H1 (cell line): ENCODE data around the gene FSIP1. TPM values are rescaled to one million over a fixed set of nuclear protein-coding genes. Genes with fewer than 3 reads are reported as not detected.

Experiments used
- CTCF ChIA-PET: fragments of 300-600 bp; sonication (Branson Sonifier 250); formaldehyde crosslinking; loops from one replicate; lab custom pipeline; 2021; ENCODE audit not compliant: partially characterized antibody; lab: Charles Lee
- POLR2A ChIA-PET: fragments of 300-600 bp; sonication (Branson Sonifier 250); formaldehyde crosslinking; loops from one replicate; lab custom pipeline; 2021; ENCODE audit warnings: inconsistent platforms; ENCODE audit not compliant: partially characterized antibody; lab: Charles Lee
- DNase-seq, 2 experiments: peaks; one replicate each; pipeline versions ENCODE4 v3.0.0 to v3.0.0-alpha.2; 2010 to 2022; ENCODE audit warnings: low spot score in 2 of 2, low read depth in 1 of 2, mixed read lengths in 1 of 2
- FAIRE-seq: peaks from 2 replicates; lab custom pipeline; 2011; peaks lifted over from hg19 to GRCh38; lab: Jason Lieb, UNC
- H2AFZ ChIP-seq: 2 replicates; pipeline ENCODE4 v1.8.1; 2012; ENCODE audit warnings: low read length, inconsistent platforms
- H2AK5ac ChIP-seq: 2 replicates; pipeline ENCODE4 v1.6.1; 2013; ENCODE audit warnings: low read depth, low read length
- H2BK120ac ChIP-seq: replicated peaks from 2 replicates; pipeline ENCODE3; 2013; ENCODE audit warnings: low read depth, low read length, inconsistent platforms
- H2BK12ac ChIP-seq: 2 replicates; pipeline ENCODE4 v1.6.1; 2013; ENCODE audit warnings: low read depth, low read length
- H2BK15ac ChIP-seq: 2 replicates; pipeline ENCODE4 v1.6.1; 2013; ENCODE audit warnings: low read length
- H2BK20ac ChIP-seq: 2 replicates; pipeline ENCODE4 v1.6.1; 2013; ENCODE audit warnings: low read length
- H2BK5ac ChIP-seq: 2 replicates; pipeline ENCODE4 v1.6.1; 2013; ENCODE audit warnings: low read depth, low read length
- H3K14ac ChIP-seq: 2 replicates; pipeline ENCODE4 v1.6.1; 2013; ENCODE audit warnings: inconsistent platforms; ENCODE audit not compliant: insufficient read length
- H3K18ac ChIP-seq: 2 replicates; pipeline ENCODE4 v1.6.1; 2013; ENCODE audit warnings: low read length; ENCODE audit errors: extremely low read depth
- H3K23ac ChIP-seq: 2 replicates; pipeline ENCODE4 v1.6.1; 2013; ENCODE audit warnings: inconsistent platforms; ENCODE audit not compliant: insufficient read length
- H3K23me2 ChIP-seq: 2 replicates; pipeline ENCODE4 v1.6.1; 2013; ENCODE audit warnings: low read depth, low read length
- H3K27ac ChIP-seq: 2 replicates; pipeline ENCODE4 v1.6.1; 2011; ENCODE audit warnings: low read depth, low read length, inconsistent platforms
- H3K27me3 ChIP-seq, 4 experiments: replicated peaks in 1 of 4; 1 replicate in 1 of 4; 2 replicates in 3 of 4; pipeline versions ENCODE4 v1.6.1 to v1.8.1; 2011 to 2013; ENCODE audit warnings: low read length in 3 of 4, mild to moderate bottlenecking in 3 of 4, inconsistent platforms in 2 of 4, mixed read lengths in 2 of 4, moderate library complexity in 1 of 4; ENCODE audit not compliant: control insufficient read depth in 3 of 4, insufficient read depth in 3 of 4; ENCODE audit errors: extremely low read depth in 1 of 4
- H3K36me3 ChIP-seq, 4 experiments: 2 replicates each; pipeline versions ENCODE4 v1.6.1 to v1.8.1; 2011 to 2013; ENCODE audit warnings: mild to moderate bottlenecking in 4 of 4, low read length in 3 of 4, moderate library complexity in 2 of 4, control low read depth in 1 of 4, inconsistent platforms in 1 of 4; ENCODE audit not compliant: insufficient read depth in 4 of 4, control insufficient read depth in 2 of 4
- H3K4ac ChIP-seq: replicated peaks from 2 replicates; pipeline ENCODE3; 2013; ENCODE audit warnings: low read length, low read depth, mixed read lengths, inconsistent platforms; ENCODE audit not compliant: insufficient read length
- H3K4me1 ChIP-seq, 4 experiments: replicated peaks in 1 of 4; 1 replicate in 1 of 4; 2 replicates in 3 of 4; pipeline versions ENCODE4 v1.6.1 to v1.8.1; 2011 to 2013; ENCODE audit warnings: low read length in 3 of 4, inconsistent platforms in 2 of 4, mixed read lengths in 1 of 4; ENCODE audit not compliant: insufficient read depth in 4 of 4, control insufficient read depth in 3 of 4
- H3K4me2 ChIP-seq, 2 experiments: 2 replicates each; pipeline versions ENCODE4 v1.6.1 to v1.8.1; 2011 to 2013; ENCODE audit warnings: low read depth in 2 of 2, low read length in 2 of 2, control low read depth in 1 of 2, inconsistent platforms in 1 of 2, mild to moderate bottlenecking in 1 of 2; ENCODE audit not compliant: insufficient read depth in 1 of 2
- H3K4me3 ChIP-seq, 4 experiments: fragments of 200-600, 300-600 bp in 1 of 4; sonication (generic), shearing (Covaris generic), sonication (Bioruptor Twin) in 1 of 4; 2 replicates each; pipeline versions ENCODE4 v1.5.1 to v1.8.1; 2011 to 2016; ENCODE audit warnings: low read length in 4 of 4, low read depth in 3 of 4, control low read depth in 2 of 4, inconsistent platforms in 2 of 4, mild to moderate bottlenecking in 2 of 4, mixed read lengths in 1 of 4, moderate library complexity in 1 of 4; ENCODE audit not compliant: insufficient read depth in 2 of 4; ENCODE audit errors: extremely low read depth in 1 of 4
- H3K56ac ChIP-seq: replicated peaks from 2 replicates; pipeline ENCODE3; 2013; ENCODE audit warnings: low read depth, mild to moderate bottlenecking, mixed read lengths, low read length, inconsistent platforms; ENCODE audit not compliant: insufficient read length
- H3K79me1 ChIP-seq: 2 replicates; pipeline ENCODE4 v1.6.1; 2013; ENCODE audit warnings: low read depth, low read length, control low read depth
- H3K79me2 ChIP-seq, 2 experiments: 2 replicates each; pipeline versions ENCODE4 v1.6.1 to v1.8.1; 2012 to 2013; ENCODE audit warnings: low read length in 2 of 2, mild to moderate bottlenecking in 2 of 2, inconsistent platforms in 1 of 2; ENCODE audit not compliant: insufficient read depth in 2 of 2, control insufficient read depth in 1 of 2
- H3K9ac ChIP-seq, 4 experiments: replicated peaks in 1 of 4; 1 replicate in 1 of 4; 2 replicates in 3 of 4; pipeline versions ENCODE4 v1.6.1 to v1.8.1; 2011 to 2013; ENCODE audit warnings: low read depth in 3 of 4, low read length in 3 of 4, control low read depth in 2 of 4, mild to moderate bottlenecking in 2 of 4, moderate library complexity in 2 of 4, inconsistent platforms in 1 of 4; ENCODE audit errors: extremely low read depth in 1 of 4
- H3K9me3 ChIP-seq, 2 experiments: 2 replicates each; pipeline versions ENCODE4 v1.6.1 to v1.8.1; 2012 to 2013; ENCODE audit warnings: mild to moderate bottlenecking in 2 of 2, moderate library complexity in 2 of 2, control low read depth in 1 of 2, inconsistent platforms in 1 of 2, low read depth in 1 of 2, low read length in 1 of 2, mixed read lengths in 1 of 2; ENCODE audit not compliant: insufficient read depth in 2 of 2
- H4K20me1 ChIP-seq, 2 experiments: replicated peaks in 1 of 2; 2 replicates each; pipeline versions ENCODE3 to v1.8.1; 2011 to 2013; ENCODE audit warnings: inconsistent platforms in 2 of 2, low read length in 2 of 2, mild to moderate bottlenecking in 1 of 2; ENCODE audit not compliant: insufficient read depth in 2 of 2, control insufficient read depth in 1 of 2
- H4K5ac ChIP-seq: 2 replicates; pipeline ENCODE4 v1.6.1; 2013; ENCODE audit warnings: low read length, low read depth, mixed read lengths, inconsistent platforms; ENCODE audit not compliant: insufficient read length
- H4K8ac ChIP-seq: 2 replicates; pipeline ENCODE4 v1.8.0; 2013; ENCODE audit warnings: mild to moderate bottlenecking, moderate library complexity, low read length, inconsistent platforms; ENCODE audit not compliant: insufficient read depth; ENCODE audit errors: extremely low read depth
- H4K91ac ChIP-seq: replicated peaks from 2 replicates; pipeline ENCODE3; 2013; ENCODE audit warnings: low read length, mixed read lengths, inconsistent platforms; ENCODE audit not compliant: insufficient read length
- ASH2L ChIP-seq: fragments of 200-600, 300-600 bp; sonication (generic); IDR thresholded peaks from one replicate; pipeline ENCODE4 v1.7.1; 2017; ENCODE audit warnings: low read length
- BACH1 ChIP-seq: IDR thresholded peaks from 2 replicates; pipeline ENCODE4 v1.6.1; 2012; ENCODE audit warnings: low read length, improper control_type of control experiment
- BRCA1 ChIP-seq: IDR thresholded peaks from 2 replicates; pipeline ENCODE4 v1.6.1; 2012; ENCODE audit warnings: low read depth, low read length, improper control_type of control experiment
- CHD1 ChIP-seq: IDR thresholded peaks from 2 replicates; pipeline ENCODE4 v1.6.1; 2012; ENCODE audit warnings: low read depth, low read length, improper control_type of control experiment
- CHD2 ChIP-seq: IDR thresholded peaks from 2 replicates; pipeline ENCODE4 v1.6.1; 2012; ENCODE audit warnings: low read length, improper control_type of control experiment
- GTF2F1 ChIP-seq: IDR thresholded peaks from 2 replicates; pipeline ENCODE4 v1.6.1; 2012; ENCODE audit warnings: low read depth, low read length, improper control_type of control experiment, borderline replicate concordance
- JUN ChIP-seq: IDR thresholded peaks from 2 replicates; pipeline ENCODE4 v1.6.1; 2011; ENCODE audit warnings: low read depth, mild to moderate bottlenecking, improper control_type of control experiment, low read length
- KDM4A ChIP-seq: IDR thresholded peaks from one replicate; pipeline ENCODE4 v1.7.1; 2012; ENCODE audit warnings: low read depth, mild to moderate bottlenecking, moderate library complexity, low read length, inconsistent platforms; ENCODE audit not compliant: severe bottlenecking
- KDM5A ChIP-seq: fragments of 200-600 bp; IDR thresholded peaks from 2 replicates; pipeline ENCODE4 v1.7.1; 2012; ENCODE audit warnings: mild to moderate bottlenecking, low read length, inconsistent platforms, mixed read lengths
- RBBP5 ChIP-seq: IDR thresholded peaks from 2 replicates; pipeline ENCODE4 v1.7.1; 2012; ENCODE audit warnings: low read depth, mild to moderate bottlenecking, inconsistent platforms, low read length, moderate library complexity, borderline replicate concordance
- RFX5 ChIP-seq: IDR thresholded peaks from 2 replicates; pipeline ENCODE4 v1.6.1; 2011; ENCODE audit warnings: low read depth, low read length, improper control_type of control experiment, borderline replicate concordance
- SAP30 ChIP-seq: fragments of 300-600 bp; sonication (generic); IDR thresholded peaks from 2 replicates; pipeline ENCODE4 v1.7.1; 2012; ENCODE audit warnings: low read length, moderate library complexity, mild to moderate bottlenecking, inconsistent platforms; ENCODE audit not compliant: insufficient read depth, insufficient replicate concordance
- SP4 ChIP-seq: IDR thresholded peaks from 2 replicates; pipeline ENCODE4 v1.6.1; 2012; ENCODE audit warnings: low read length, inconsistent platforms
- TAF7 ChIP-seq: optimal IDR thresholded peaks from 2 replicates; pipeline ENCODE3; 2011; ENCODE audit warnings: low read depth, mild to moderate bottlenecking, inconsistent platforms, low read length, moderate library complexity, borderline replicate concordance
- TCF12 ChIP-seq: IDR thresholded peaks from 2 replicates; pipeline ENCODE4 v1.6.1; 2011; ENCODE audit warnings: low read depth, mild to moderate bottlenecking, low read length
- WGBS, 2 experiments: shearing (Covaris generic) in 1 of 2; methylation state at CpG; one replicate each; pipeline versions ENCODE4 v1.1.6 to v1.1.7; 2013 to 2015; ENCODE audit warnings: low lambda C conversion rate in 2 of 2, mixed read lengths in 2 of 2, inconsistent platforms in 1 of 2, low coverage in 1 of 2, missing lambda C conversion rate in 1 of 2; ENCODE audit not compliant: insufficient replicate concordance in 2 of 2, insufficient coverage in 1 of 2, insufficient read length in 1 of 2; ENCODE audit errors: extremely low coverage in 1 of 2, missing lambda C conversion rate in 1 of 2; 5-methylcytosine and 5-hydroxymethylcytosine counted together
- polyA plus RNA-seq, 7 experiments: library from polyadenylated mRNA; depleted of rRNA in 3 of 7; stranded (reverse) in 5 of 7; unstranded in 2 of 7; fragments of >200 nt in 5 of 7; fragments of 200-250 nt in 2 of 7; gene quantifications; 1 replicate in 5 of 7; 2 replicates in 1 of 7; 4 replicates in 1 of 7; pipeline versions ENCODE4 v1.2.1 to v1.2.3, GENCODE V29; 2011 to 2013; ENCODE audit warnings: missing spikeins in 2 of 7, mixed read lengths in 2 of 7
- total RNA-seq: library from RNA; stranded (reverse); fragmentation: NEBNext Ultra II Directional; extraction: Animal tissue kit (Norgen Biotek cat#: 25700); gene quantifications from 2 replicates; pipeline ENCODE4 v1.2.1, GENCODE V29; 2021
- TF ChIP-seq, protein P1 (sequence below): IDR thresholded peaks from 2 replicates; pipeline ENCODE4 v1.6.1; 2012; ENCODE audit warnings: inconsistent platforms

The FSIP1 gene
- total and polyA plus RNA-seq, 2 of the 8 experiments (the other 6 are each of a cell fraction or from before 2014, with no cell fraction given): 0.18 to 1.3 TPM

DNA sequence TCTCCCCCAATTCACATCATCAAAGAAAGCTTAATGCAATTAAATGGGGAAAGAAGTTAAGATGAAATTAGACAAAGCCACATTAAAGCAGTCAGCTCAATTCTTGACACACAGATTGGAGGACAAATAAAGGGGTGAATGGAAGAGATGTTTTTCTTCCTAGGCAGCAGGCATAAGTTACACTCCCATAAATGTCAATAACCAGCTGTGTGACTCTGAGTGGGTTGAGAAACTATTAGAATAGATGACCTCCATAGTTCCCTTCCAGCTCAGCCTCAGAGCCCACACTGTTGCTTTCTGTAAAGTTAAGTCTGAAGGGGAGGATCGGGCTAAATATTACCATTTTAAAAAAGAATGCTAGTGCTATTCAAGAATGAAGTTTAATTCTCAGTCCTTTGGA is 130.8 kb downstream of the FSIP1 start:
- no peaks in the 10 kb centered on the region for H4K20me1 ChIP-seq
- H2AK5ac ChIP-seq: no peak overlapping the region
- H3K18ac ChIP-seq: no peak overlapping the region
- H3K23ac ChIP-seq: no peak overlapping the region
- 95% methylated on average over 1 of the region's 1 CpG; no CpG with 5 or more reads in 1 of the 2 experiments for WGBS, 2 experiments
- ChIA-PET CTCF (interaction anchor here (1.6 to 3.0 kb wide), 2 partner anchors 18 to 24 kb away, joined by 4 to 7 read pairs; no protein-coding TSS in a partner anchor), POLR2A (no interaction called here)
- H3K23me2 ChIP-seq: no peaks in the 10 kb centered on the region
- H3K36me3 ChIP-seq: no peaks in the 10 kb centered on the region
- no peak overlapping the region for H2BK12ac ChIP-seq
- H2AFZ ChIP-seq: no peak overlapping the region
- H3K4ac ChIP-seq: no peak overlapping the region
- H4K91ac ChIP-seq: no peak overlapping the region
- H3K4me1 ChIP-seq: no peaks in the 10 kb centered on the region; a peak in 1 of 7 replicates
- no peak overlapping the region for H2BK20ac ChIP-seq
- H3K14ac ChIP-seq: no peak overlapping the region
- no peak for DNase-seq
- no peaks in the 10 kb centered on the region for H3K27me3 ChIP-seq
- H3K79me2 ChIP-seq: no peaks in the 10 kb centered on the region
- no peak overlapping the region for H3K4me3 ChIP-seq
- no peak overlapping the region for H2BK15ac ChIP-seq
- no peak overlapping the region for H3K9ac ChIP-seq
- no peak for FAIRE-seq
- no peak overlapping the region for H2BK120ac ChIP-seq
- H3K27ac ChIP-seq: no peak overlapping the region
- H4K8ac ChIP-seq: no peak overlapping the region
- no peak overlapping the region for H3K4me2 ChIP-seq
- no peak overlapping the region for H3K56ac ChIP-seq
- H4K5ac ChIP-seq: no peak overlapping the region
- H3K79me1 ChIP-seq: no peaks in the 10 kb centered on the region
- no peaks in the 10 kb centered on the region for H3K9me3 ChIP-seq
- H2BK5ac ChIP-seq: no peak overlapping the region
- TF ChIP-seq JUN (no peak), KDM4A (no peak), KDM5A (no peak), BRCA1 (no peak), CHD1 (no peak), CHD2 (no peak), TCF12 (no peak), RFX5 (no peak), RBBP5 (no peak), TAF7 (no peak), BACH1 (no peak), SAP30 (no peak), GTF2F1 (no peak), SP4 (no peak), ASH2L (no peak)
- TF ChIP-seq, protein P1, sequence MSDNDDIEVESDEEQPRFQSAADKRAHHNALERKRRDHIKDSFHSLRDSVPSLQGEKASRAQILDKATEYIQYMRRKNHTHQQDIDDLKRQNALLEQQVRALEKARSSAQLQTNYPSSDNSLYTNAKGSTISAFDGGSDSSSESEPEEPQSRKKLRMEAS: no peak
